HepG2 (cell line): Measurements from ENCODE around the gene TET3. TPM values are rescaled to one million over a fixed set of nuclear protein-coding genes. Genes with fewer than 3 reads are reported as not detected.

Experiments
- KIAA2018 ChIP-seq: sonication (generic); formaldehyde crosslinking; IDR thresholded peaks from 2 replicates; pipeline ENCODE4 v1.5.0; 2020; ENCODE audit warnings: mild to moderate bottlenecking, missing genetic modification reagents, borderline replicate concordance
- NCOA2 ChIP-seq: sonication (generic); formaldehyde crosslinking; IDR thresholded peaks from 2 replicates; pipeline ENCODE4 v1.8.0; 2022; ENCODE audit warnings: inconsistent platforms
- RXRB ChIP-seq: IDR thresholded peaks from 2 replicates; pipeline ENCODE4 v1.6.1; 2016; ENCODE audit warnings: borderline replicate concordance, missing genetic modification reagents, missing compliant biosample characterization
- SNAPC4 ChIP-seq: sonication (generic); formaldehyde crosslinking; IDR thresholded peaks from 2 replicates; pipeline ENCODE4 v1.4.0; 2020; ENCODE audit warnings: mild to moderate bottlenecking, missing genetic modification reagents
- ZFP91 ChIP-seq: sonication (generic); formaldehyde crosslinking; IDR thresholded peaks from 2 replicates; pipeline ENCODE4 v1.9.0; 2022; ENCODE audit warnings: missing genetic modification reagents, mild to moderate bottlenecking, borderline replicate concordance
- ZNF10 ChIP-seq: sonication (generic); formaldehyde crosslinking; IDR thresholded peaks from 2 replicates; pipeline ENCODE4 v1.4.0; 2020; ENCODE audit warnings: mild to moderate bottlenecking, low read depth, missing genetic modification reagents, borderline replicate concordance
- ZNF687 ChIP-seq: sonication (generic); formaldehyde crosslinking; IDR thresholded peaks from 2 replicates; pipeline ENCODE4 v1.5.1; 2020; ENCODE audit warnings: mild to moderate bottlenecking, missing genetic modification reagents, moderate library complexity
- ZNF883 ChIP-seq: sonication (generic); formaldehyde crosslinking; IDR thresholded peaks from 2 replicates; pipeline ENCODE4 v1.5.1; 2020; ENCODE audit warnings: mild to moderate bottlenecking, missing genetic modification reagents; ENCODE audit errors: not compliant biosample characterization
- polyA plus RNA-seq, 8 experiments: library from polyadenylated mRNA; depleted of rRNA in 3 of 8; stranded (reverse) in 7 of 8; unstranded in 1 of 8; fragments of >200 nt; fragmentation: Illumina TruSeq in 4 of 8; extraction: Trizol in 4 of 8; gene quantifications; 2 replicates each; pipeline versions ENCODE4 v1.2.1 to v1.2.3, GENCODE V29; 2011 to 2016; ENCODE audit warnings: low read depth in 4 of 8, missing spikeins in 1 of 8, mixed read lengths in 1 of 8; ENCODE audit not compliant: insufficient read depth in 1 of 8
- total RNA-seq, 5 experiments: library from RNA; depleted of rRNA; stranded (reverse); fragments of >200 nt; fragmentation: Illumina TruSeq; extraction: Trizol; gene quantifications; 2 replicates each; pipeline ENCODE4 v1.2.3, GENCODE V29; 2016; ENCODE audit warnings: low read depth in 1 of 5

The TET3 gene
- total and polyA plus RNA-seq, 2 of the 13 experiments (the other 11 are each of a cell fraction or from before 2014, with no cell fraction given): 4.3 to 6.8 TPM

GRCh38 chr2:73970850-73971471 is 13.7 kb upstream of the TET3 start (continued):
- TF ChIP-seq SNAPC4: no peak
- no peak for TF ChIP-seq ZNF10 (CRISPR knock-in tag)
- TF ChIP-seq ZNF687 (CRISPR knock-in tag): peak; percentile 27; the same call in 1 of the 2 replicates
- no peak for TF ChIP-seq NCOA2
- no peak for TF ChIP-seq ZFP91
- no peak for TF ChIP-seq KIAA2018 (CRISPR knock-in tag)
- peak; percentile 100 for TF ChIP-seq RXRB (CRISPR knock-in tag)
- TF ChIP-seq ZNF883 (CRISPR knock-in tag): no peak
